GM10266 (cell line): ENCODE measurements around the gene CDADC1.

ENCODE experiments used
- DNase-seq: peaks from one replicate; pipeline ENCODE4 v3.0.0; 2012; ENCODE audit errors: extremely low spot score
- TF ChIP-seq, protein P1 (sequence below): IDR thresholded peaks from 2 replicates; pipeline ENCODE4 v1.5.1; 2012; ENCODE audit warnings: mild to moderate bottlenecking, low read depth; ENCODE audit not compliant: control insufficient read depth, insufficient read depth; ENCODE audit errors: missing control alignments

CDADC1 gene

DNA sequence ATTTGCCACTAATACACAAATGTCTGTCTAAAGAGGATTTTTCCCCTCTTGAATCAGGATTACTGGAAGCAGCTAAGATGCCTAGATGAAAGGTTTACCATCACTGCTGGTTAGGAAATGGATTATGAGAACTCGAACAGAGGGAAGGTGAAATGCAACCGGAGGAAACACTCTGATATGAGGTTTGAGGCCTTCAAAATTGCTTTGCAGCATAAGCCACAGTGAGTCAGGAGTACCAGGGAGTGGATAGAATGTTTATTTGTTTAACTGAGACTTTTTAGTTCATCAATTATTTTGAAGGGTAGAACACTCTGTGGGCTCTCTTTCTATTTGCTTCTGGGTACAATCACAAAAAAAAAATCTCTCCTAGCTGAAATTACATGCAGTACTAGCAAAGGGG is 18.1 kb downstream of the CDADC1 start:
- no peak for DNase-seq

DNA sequence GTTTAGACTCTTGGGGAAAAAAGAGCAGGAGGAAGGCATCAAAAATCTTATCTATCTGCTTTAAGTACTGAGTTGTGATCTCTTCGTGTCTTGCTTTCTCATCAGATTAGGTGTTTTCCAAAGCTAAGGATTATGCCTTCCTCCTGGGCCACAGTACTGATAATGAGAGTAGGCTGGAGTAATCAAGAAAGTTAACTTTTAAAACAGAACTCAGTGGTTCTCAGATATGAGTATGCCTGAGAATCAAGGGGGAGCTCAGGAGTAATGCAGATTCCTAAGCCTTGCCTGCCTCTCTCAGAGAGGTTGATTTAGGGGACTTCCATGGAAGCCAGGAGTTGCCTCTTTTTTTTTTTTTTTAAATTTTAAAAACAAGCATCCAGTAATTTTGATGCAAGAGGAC is 23.5 kb downstream of the CDADC1 start:
- TF ChIP-seq, protein P1, sequence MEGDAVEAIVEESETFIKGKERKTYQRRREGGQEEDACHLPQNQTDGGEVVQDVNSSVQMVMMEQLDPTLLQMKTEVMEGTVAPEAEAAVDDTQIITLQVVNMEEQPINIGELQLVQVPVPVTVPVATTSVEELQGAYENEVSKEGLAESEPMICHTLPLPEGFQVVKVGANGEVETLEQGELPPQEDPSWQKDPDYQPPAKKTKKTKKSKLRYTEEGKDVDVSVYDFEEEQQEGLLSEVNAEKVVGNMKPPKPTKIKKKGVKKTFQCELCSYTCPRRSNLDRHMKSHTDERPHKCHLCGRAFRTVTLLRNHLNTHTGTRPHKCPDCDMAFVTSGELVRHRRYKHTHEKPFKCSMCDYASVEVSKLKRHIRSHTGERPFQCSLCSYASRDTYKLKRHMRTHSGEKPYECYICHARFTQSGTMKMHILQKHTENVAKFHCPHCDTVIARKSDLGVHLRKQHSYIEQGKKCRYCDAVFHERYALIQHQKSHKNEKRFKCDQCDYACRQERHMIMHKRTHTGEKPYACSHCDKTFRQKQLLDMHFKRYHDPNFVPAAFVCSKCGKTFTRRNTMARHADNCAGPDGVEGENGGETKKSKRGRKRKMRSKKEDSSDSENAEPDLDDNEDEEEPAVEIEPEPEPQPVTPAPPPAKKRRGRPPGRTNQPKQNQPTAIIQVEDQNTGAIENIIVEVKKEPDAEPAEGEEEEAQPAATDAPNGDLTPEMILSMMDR: no peak
- peak; percentile 7 for DNase-seq

More for the DNA sequence above, 18.1 kb downstream of the CDADC1 start:
- TF ChIP-seq, protein P1: no peak

DNA sequence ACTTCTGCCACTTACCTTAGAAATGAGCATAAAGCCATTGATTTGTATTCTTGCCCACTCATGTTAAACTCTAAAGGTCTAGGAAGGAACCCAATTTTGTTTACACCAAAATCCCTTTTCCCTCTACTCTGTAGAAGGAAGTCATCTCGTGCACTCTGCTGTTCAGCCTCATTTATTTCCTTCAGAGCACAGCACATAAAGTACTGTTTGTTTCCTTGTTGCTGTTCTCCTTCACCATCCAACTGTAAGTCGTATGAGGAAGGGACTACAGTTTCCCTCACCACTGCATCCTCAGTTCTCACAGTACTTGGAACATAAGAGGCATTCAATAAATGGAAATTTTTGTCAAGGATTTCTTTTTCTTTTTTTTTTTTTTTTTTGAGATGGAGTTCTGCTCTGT is 24.6 kb downstream of the CDADC1 start:
- TF ChIP-seq, protein P1: no peak
- DNase-seq: no peak

DNA sequence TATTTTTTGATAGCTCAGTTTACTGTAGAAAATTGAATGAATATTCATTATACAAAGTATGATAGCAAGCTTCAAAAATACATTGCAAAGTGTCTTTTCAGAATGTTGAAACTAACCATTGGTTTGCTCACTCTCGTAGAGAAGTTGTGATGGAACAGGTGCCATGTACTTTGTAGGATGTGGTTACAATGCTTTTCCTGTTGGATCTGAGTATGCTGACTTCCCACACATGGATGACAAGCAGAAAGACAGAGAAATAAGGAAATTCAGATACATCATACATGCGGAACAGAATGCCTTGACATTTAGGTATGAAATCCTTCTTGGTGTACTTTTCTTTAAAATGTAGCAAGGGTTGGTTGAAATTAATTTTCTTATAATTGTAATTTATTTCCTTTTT is 30.5 kb downstream of the CDADC1 start:
- DNase-seq: no peak
- TF ChIP-seq, protein P1: no peak

DNA sequence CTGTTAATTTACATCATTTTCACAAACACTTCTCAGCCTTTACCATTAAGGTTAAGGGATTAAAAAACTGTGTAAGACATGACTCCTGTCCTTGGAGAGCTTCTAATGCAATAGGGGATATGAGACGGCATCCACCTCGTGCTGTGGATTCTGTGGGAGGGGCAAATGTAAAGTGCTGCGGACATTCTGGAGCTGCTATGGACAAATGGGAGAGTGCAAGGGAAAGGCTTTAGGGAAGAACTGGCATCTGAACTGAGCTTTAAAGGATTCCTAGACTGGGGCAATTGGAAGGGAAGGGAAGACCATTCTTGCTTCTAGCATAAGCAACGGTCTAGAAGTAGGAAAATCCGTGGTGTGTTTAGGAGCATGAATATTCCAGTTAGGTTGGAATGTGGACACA is 31.4 kb downstream of the CDADC1 start:
- DNase-seq: no peak
- TF ChIP-seq, protein P1: no peak

DNA sequence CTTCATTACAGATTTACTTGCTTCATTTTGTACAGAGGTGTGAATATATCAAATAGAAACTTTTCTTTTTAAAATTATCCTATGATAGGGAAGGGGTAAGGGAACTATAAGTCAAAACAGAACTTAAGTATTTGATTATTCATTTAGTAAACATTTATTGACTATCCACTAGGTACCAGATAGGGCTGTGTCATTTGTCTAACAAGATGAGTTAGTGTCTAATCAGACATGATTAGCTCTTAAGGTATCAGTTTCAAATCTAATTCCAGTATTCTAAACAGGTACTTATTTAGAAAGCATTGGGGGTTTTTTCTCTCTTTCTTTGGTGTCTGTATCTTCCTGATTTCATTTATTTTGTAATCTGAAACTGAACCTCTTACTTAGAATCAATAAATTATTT is 32.2 kb downstream of the CDADC1 start:
- TF ChIP-seq, protein P1: no peak

DNA sequence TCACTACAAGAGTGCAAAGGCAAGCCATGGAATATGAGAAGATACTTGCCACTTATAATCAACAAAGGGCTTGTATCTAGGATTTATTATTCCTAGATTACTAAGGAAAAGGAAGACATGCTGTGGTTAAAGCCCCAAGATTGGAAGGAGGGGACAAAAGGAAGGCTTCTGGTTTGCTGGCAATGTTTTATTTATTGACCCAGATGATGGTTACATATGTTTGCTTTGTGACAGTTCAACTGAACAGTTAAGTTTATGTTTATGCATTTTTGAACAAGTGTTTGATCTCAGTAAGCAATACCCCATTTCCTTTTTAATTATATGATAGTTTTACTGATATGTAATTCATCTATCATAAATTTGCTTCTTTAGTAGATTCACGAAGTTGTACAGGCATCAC is 40.3 kb downstream of the CDADC1 start:
- TF ChIP-seq, protein P1: no peak

More for the DNA sequence above, 32.2 kb downstream of the CDADC1 start:
- no peak for DNase-seq

DNA sequence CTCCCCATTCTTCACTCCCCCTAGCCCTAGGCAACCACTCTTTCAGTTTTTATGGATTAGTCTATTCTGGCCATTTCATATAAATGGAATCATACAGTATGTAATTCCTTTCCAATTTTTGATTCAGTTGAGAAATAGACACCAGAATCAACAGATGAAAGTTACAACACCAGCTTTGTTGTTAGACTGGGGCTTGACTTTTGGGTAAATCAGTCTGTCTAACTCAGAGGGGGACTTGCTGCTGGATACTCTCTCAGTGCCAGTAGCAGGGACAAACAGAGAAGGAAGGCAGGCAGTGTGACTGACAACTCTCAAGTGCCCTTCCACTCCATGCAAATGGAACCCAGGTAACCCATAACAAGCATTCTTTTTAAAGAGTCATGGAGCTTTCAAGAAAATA is 40.7 kb downstream of the CDADC1 start:
- no peak for DNase-seq
- TF ChIP-seq, protein P1: no peak

More for the DNA sequence above, 40.3 kb downstream of the CDADC1 start:
- no peak for DNase-seq
